IMR-90 (cell line): Measurements from ENCODE around the gene LRP1B.

Source experiments
- BHLHE40 ChIP-seq: fragments of 150-350 bp; IDR thresholded peaks from 2 replicates; pipeline ENCODE4 v1.6.1; 2016; ENCODE audit warnings: mild to moderate bottlenecking, low read depth, low read length
- CEBPB ChIP-seq: IDR thresholded peaks from 2 replicates; pipeline ENCODE4 v1.6.1; 2012; ENCODE audit warnings: low read depth, low read length, improper control_type of control experiment
- ELK1 ChIP-seq: fragments of 150-350 bp; IDR thresholded peaks from 2 replicates; pipeline ENCODE4 v1.6.1; 2016; ENCODE audit warnings: low read depth, mild to moderate bottlenecking, low read length, moderate library complexity, borderline replicate concordance
- MAFK ChIP-seq: IDR thresholded peaks from 2 replicates; pipeline ENCODE4 v1.6.1; 2012; ENCODE audit warnings: low read depth, low read length, improper control_type of control experiment
- MAZ ChIP-seq: IDR thresholded peaks from 2 replicates; pipeline ENCODE4 v1.6.1; 2012; ENCODE audit warnings: low read depth, mild to moderate bottlenecking, low read length, improper control_type of control experiment, moderate library complexity, borderline replicate concordance
- MXI1 ChIP-seq: IDR thresholded peaks from 2 replicates; pipeline ENCODE4 v1.6.1; 2012; ENCODE audit warnings: low read depth, mild to moderate bottlenecking, low read length, moderate library complexity, borderline replicate concordance
- POLR2A ChIP-seq: IDR thresholded peaks from 2 replicates; pipeline ENCODE4 v1.6.1; 2012; ENCODE audit warnings: mild to moderate bottlenecking, low read depth, low read length
- RAD21 ChIP-seq: IDR thresholded peaks from 2 replicates; pipeline ENCODE4 v1.6.1; 2012; ENCODE audit warnings: low read length, improper control_type of control experiment
- RCOR1 ChIP-seq: IDR thresholded peaks from 2 replicates; pipeline ENCODE4 v1.6.1; 2012; ENCODE audit warnings: mild to moderate bottlenecking, low read length, improper control_type of control experiment; ENCODE audit not compliant: insufficient replicate concordance
- RFX5 ChIP-seq: IDR thresholded peaks from 2 replicates; pipeline ENCODE4 v1.8.0; 2012; ENCODE audit warnings: low read depth, mild to moderate bottlenecking, low read length, moderate library complexity
- SMC3 ChIP-seq: fragments of 150-350 bp; IDR thresholded peaks from 2 replicates; pipeline ENCODE4 v1.6.1; 2016; ENCODE audit warnings: low read depth, mild to moderate bottlenecking, antibody characterized with exemption, low read length, moderate library complexity
- USF2 ChIP-seq: fragments of 150-350 bp; IDR thresholded peaks from 2 replicates; pipeline ENCODE4 v1.6.1; 2017; ENCODE audit warnings: mild to moderate bottlenecking, antibody characterized with exemption, low read length, low read depth
- TF ChIP-seq, protein P1 (sequence below): conservative IDR thresholded peaks from 2 replicates; pipeline ENCODE4 v1.5.1; 2012; ENCODE audit warnings: mild to moderate bottlenecking, low read depth, low read length, improper control_type of control experiment

DNA sequence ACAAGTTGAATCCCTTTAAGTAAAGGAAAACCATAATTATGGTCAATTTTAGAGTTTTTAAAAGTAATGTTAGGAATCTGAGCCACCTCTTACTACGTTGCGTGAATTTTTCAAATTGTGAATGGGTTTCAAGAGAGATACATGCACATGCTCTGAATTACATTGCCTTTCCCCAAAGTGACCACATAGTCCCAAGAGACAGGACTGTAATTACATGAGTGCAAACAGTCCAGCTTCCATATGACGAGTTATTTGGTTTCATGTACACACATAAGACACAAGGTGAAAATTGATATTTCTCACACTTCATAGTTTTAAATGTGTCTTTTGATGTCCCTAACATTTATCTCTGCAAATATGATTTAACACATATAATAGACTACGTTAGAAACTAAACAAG, 850.8 kb downstream of the LRP1B start:
- TF ChIP-seq, protein P1, sequence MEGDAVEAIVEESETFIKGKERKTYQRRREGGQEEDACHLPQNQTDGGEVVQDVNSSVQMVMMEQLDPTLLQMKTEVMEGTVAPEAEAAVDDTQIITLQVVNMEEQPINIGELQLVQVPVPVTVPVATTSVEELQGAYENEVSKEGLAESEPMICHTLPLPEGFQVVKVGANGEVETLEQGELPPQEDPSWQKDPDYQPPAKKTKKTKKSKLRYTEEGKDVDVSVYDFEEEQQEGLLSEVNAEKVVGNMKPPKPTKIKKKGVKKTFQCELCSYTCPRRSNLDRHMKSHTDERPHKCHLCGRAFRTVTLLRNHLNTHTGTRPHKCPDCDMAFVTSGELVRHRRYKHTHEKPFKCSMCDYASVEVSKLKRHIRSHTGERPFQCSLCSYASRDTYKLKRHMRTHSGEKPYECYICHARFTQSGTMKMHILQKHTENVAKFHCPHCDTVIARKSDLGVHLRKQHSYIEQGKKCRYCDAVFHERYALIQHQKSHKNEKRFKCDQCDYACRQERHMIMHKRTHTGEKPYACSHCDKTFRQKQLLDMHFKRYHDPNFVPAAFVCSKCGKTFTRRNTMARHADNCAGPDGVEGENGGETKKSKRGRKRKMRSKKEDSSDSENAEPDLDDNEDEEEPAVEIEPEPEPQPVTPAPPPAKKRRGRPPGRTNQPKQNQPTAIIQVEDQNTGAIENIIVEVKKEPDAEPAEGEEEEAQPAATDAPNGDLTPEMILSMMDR = no peak
- TF ChIP-seq BHLHE40 (no peak), RAD21 (no peak), POLR2A (no peak), SMC3 (no peak), CEBPB (no peak), ELK1 (no peak), USF2 (no peak), RFX5 (no peak), MXI1 (no peak), MAFK (no peak), MAZ (no peak), RCOR1 (no peak)
